ENCODE results near the gene DLGAP4.
A peak's percentile ranks its signal among the peaks of the same experiment; 100 is the strongest.

DLGAP4 gene

DNA sequence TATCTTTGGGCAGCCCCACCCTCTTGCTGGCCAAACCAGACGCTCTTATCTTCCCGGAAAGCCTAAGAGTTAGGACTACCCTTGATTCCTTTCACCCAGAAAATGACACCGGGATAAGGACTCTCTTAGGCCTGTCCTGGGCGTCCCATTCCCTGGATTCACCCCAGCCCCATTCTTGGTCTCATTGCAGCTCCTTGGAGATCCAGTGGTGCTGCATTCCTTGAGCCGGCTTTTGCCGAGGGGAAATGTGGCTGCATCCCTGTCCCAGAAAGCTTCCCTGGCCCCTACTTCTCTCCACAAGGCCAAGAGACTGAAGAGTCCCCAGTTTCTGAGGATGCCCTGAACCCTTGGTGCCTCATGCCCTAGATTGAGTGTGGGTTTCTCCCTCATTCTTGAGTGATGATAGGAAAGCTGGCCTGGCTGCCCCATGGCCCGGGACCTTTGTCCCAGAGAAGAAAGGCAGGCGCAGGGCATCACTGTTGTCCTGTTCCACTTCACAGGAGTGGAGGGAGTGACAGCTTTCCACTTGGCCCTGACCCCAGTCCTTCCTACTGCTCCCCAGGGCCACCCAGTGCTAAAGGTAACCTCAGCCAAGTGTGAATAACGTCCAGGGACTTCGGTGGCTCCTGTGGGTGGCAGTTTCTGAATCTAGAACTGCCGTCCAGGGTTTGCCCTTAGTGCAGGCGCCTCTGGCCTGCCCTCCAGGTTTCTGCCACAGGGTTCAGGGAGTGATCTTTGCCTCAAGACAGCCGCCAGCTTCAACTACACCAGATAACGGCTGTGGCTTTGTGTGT, 192.4 kb downstream of the DLGAP4 start:
- TF ChIP-seq, protein P1, sequence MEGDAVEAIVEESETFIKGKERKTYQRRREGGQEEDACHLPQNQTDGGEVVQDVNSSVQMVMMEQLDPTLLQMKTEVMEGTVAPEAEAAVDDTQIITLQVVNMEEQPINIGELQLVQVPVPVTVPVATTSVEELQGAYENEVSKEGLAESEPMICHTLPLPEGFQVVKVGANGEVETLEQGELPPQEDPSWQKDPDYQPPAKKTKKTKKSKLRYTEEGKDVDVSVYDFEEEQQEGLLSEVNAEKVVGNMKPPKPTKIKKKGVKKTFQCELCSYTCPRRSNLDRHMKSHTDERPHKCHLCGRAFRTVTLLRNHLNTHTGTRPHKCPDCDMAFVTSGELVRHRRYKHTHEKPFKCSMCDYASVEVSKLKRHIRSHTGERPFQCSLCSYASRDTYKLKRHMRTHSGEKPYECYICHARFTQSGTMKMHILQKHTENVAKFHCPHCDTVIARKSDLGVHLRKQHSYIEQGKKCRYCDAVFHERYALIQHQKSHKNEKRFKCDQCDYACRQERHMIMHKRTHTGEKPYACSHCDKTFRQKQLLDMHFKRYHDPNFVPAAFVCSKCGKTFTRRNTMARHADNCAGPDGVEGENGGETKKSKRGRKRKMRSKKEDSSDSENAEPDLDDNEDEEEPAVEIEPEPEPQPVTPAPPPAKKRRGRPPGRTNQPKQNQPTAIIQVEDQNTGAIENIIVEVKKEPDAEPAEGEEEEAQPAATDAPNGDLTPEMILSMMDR (conservative IDR thresholded peaks at IDR 0.05; ENCODE audit: low read length) = no peak
- no peak for DNase-seq (ENCODE audit: low read depth)
- H3K4me3 ChIP-seq (ENCODE audit: low read length) = no peak overlapping the region

DNA sequence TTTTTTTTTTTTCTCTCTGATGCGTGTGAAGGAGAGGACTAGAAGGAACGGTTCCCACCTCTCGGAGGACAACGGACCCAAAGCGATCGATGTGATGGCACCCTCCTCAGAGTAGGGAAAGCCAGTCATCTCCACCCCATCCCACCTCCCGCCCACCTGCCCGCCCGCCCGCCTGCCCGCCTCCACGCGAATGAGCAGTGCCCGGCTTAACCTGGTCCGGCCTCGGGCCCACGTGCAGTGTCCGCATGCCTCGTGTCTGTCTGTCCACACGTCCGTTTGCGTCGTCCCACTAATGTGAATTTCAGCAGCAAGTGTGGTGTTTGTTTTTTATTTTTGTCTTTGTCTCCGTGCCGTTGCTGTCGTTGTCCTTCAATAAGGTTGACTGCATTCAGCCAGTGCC, 193.1 kb downstream of the DLGAP4 start:
- DNase-seq (ENCODE audit: low read depth) = no peak
- H3K4me3 ChIP-seq (ENCODE audit: low read length) = no peak overlapping the region
- TF ChIP-seq, protein P1 (conservative IDR thresholded peaks at IDR 0.05; ENCODE audit: low read length) = no peak

DNA sequence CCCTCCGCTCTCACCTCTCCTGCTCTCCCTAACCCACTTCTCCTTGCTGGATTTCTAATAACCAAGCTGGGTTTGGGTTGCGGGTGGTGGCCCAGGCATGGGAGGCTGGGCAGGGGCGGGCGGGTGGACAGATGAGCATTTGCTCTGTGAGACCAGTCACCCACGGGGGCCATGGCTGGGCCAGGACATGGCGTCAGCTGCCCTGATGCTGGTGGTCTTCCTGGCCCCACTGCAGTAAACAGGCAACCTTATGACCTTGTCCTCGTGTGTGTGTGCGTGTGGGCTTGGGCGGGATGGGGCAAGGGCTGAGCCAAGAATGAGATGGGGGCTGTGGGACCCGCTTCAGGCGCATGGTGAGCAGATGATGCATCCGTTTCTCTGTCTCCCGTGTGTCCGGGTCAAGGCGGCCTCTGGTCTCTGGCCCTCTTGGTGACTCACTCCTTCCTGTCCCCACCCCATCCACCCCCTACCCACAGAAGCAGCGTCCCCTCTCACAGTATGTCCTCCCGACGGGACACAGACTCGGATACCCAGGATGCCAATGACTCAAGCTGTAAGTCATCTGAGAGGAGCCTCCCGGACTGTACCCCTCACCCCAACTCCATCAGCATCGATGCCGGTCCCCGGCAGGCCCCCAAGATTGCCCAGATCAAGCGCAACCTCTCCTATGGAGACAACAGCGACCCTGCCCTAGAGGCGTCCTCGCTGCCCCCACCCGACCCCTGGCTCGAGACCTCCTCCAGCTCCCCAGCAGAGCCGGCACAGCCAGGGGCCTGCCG, 193.8 kb downstream of the DLGAP4 start:
- TF ChIP-seq, protein P1 (conservative IDR thresholded peaks at IDR 0.05; ENCODE audit: low read length) = no peak
- no peak for DNase-seq (ENCODE audit: low read depth)
- H3K4me3 ChIP-seq (ENCODE audit: low read length) = no peak overlapping the region

DNA sequence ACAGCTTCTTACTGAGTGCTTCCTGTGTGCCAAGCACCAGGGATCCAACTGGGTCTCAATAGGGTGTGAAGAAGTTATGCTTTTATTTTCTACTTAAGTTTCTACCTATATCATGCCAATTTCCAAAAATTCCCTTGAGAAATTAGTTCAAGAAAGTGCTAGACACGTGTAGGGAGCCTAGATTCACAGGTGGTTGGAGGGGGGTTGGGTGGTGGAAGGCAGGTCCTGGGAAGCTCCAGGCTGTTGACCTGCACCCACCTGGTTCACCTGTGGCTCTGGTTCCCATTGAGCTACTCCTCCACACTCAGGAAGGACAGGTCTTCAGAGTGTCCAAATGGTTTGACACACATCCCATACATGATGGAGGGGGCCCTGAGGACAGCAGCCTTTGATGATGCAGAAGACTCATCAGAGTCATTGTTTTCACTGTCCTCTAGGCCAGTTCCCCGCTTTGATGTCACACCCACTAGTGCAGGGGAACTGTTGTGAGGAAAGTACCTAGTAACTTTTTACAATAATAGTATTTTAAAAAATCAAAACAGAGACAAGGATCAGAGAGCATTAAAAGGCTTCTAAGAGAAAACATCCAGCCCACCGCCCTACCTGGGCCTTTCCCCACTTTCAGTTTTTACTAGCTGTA, 195.3 kb downstream of the DLGAP4 start:
- no peak overlapping the region for H3K4me3 ChIP-seq (ENCODE audit: low read length)
- TF ChIP-seq, protein P1 (conservative IDR thresholded peaks at IDR 0.05; ENCODE audit: low read length) = no peak
- no peak for DNase-seq (ENCODE audit: low read depth)

DNA sequence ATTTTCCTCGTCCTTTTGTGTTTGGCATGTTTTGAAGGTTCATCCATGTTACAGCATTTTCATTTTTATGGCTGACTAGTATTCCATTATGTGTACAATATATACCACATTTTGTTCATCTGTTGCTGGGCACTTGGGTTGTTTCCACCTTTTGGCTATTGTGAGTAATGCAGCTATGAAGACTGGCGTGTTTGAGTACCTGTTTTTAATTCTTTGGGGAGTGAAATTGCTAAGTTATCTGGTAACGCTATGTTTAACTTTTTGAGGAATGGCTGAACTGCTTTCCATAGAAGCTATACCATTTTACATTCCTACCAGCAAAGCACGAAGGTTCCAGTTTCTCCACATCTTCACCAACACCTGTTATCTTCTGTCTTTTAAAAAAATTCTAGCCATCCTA, 198.2 kb downstream of the DLGAP4 start:
- no peak for DNase-seq (ENCODE audit: low read depth)
- TF ChIP-seq, protein P1 (conservative IDR thresholded peaks at IDR 0.05; ENCODE audit: low read length) = peak; percentile 21; the same call in 1 of the 2 replicates
- no peak overlapping the region for H3K4me3 ChIP-seq (ENCODE audit: low read length)

DNA sequence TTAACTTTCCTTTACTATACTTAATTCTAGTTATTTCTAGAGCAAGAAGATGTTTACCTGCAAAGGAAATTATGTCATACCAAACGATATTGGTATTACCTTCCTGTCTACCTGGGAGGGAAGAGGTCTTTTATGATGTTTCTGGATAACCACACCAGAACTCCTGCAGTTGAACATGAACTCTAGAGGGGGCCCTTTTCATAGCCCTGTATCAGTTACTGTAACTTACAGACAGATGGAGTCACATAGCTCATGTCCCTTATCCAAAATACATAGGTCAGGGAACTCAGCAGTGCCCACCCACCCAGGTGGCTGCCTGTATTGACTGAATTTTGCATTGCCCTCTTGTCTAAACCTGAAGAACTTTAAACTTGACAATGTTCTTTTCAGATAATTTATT, 200.1 kb downstream of the DLGAP4 start:
- DNase-seq (ENCODE audit: low read depth) = no peak
- no peak overlapping the region for H3K4me3 ChIP-seq (ENCODE audit: low read length)
- TF ChIP-seq, protein P1 (conservative IDR thresholded peaks at IDR 0.05; ENCODE audit: low read length) = peak; percentile 37; the same call in 1 of the 2 replicates

Data from AG10803 (cell line).